CD14-positive monocyte (primary cell): ENCODE results near the gene IL6R. TPM values are rescaled to one million over a fixed set of nuclear protein-coding genes. Genes with fewer than 3 reads are reported as not detected.

Experiments used
- DNase-seq, 3 donors: peaks; one replicate each; pipeline ENCODE4 v3.0.0-alpha.2; 2011 to 2022
- H2AFZ ChIP-seq: 2 replicates; pipeline ENCODE4 v1.6.0; 2012; ENCODE audit warnings: mild to moderate bottlenecking, low read depth, low read length, inconsistent platforms; ENCODE audit not compliant: insufficient read depth, poor library complexity, severe bottlenecking
- H3K27ac ChIP-seq, 2 donors: 1 replicate in 1 of 2; 2 replicates in 1 of 2; pipeline ENCODE4 v1.5.1; 2012 to 2013; ENCODE audit warnings: low read length in 2 of 2, control low read depth in 1 of 2, inconsistent platforms in 1 of 2, low read depth in 1 of 2, mild to moderate bottlenecking in 1 of 2
- H3K27me3 ChIP-seq, 2 donors: one replicate each; pipeline versions ENCODE4 v1.6.0 to v1.6.1; 2011 to 2013; ENCODE audit warnings: low read length in 2 of 2; ENCODE audit not compliant: control insufficient read depth in 2 of 2, insufficient read depth in 2 of 2
- H3K36me3 ChIP-seq, 2 donors: replicated peaks in 1 of 2; 1 replicate in 1 of 2; 2 replicates in 1 of 2; pipeline versions ENCODE4 v1.5.1 to v1.6.1; 2012 to 2013; ENCODE audit warnings: low read length in 2 of 2, control low read depth in 1 of 2, inconsistent platforms in 1 of 2, mild to moderate bottlenecking in 1 of 2; ENCODE audit not compliant: insufficient read depth in 2 of 2, control insufficient read depth in 1 of 2
- H3K4me1 ChIP-seq, 2 donors: 1 replicate in 1 of 2; 2 replicates in 1 of 2; pipeline versions ENCODE4 v1.5.1 to v1.6.1; 2012 to 2013; ENCODE audit warnings: low read length in 2 of 2, control low read depth in 1 of 2, inconsistent platforms in 1 of 2, mild to moderate bottlenecking in 1 of 2, moderate library complexity in 1 of 2; ENCODE audit not compliant: insufficient read depth in 2 of 2, control insufficient read depth in 1 of 2
- H3K4me2 ChIP-seq: replicated peaks from 2 replicates; pipeline ENCODE3; 2012; ENCODE audit warnings: low read length, moderate library complexity, mild to moderate bottlenecking; ENCODE audit not compliant: poor library complexity, severe bottlenecking; ENCODE audit errors: extremely low read depth
- H3K4me3 ChIP-seq, 3 experiments: fragments of 200-600 bp in 1 of 3; sonication (generic) in 1 of 3; replicated peaks in 1 of 3; 1 replicate in 2 of 3; 2 replicates in 1 of 3; pipeline ENCODE4 v1.5.1; 2011 to 2013; ENCODE audit warnings: low read length in 3 of 3, mild to moderate bottlenecking in 3 of 3, control low read depth in 2 of 3, low read depth in 2 of 3, inconsistent platforms in 1 of 3, moderate library complexity in 1 of 3
- H3K79me2 ChIP-seq: 2 replicates; pipeline ENCODE4 v1.6.0; 2012; ENCODE audit warnings: mild to moderate bottlenecking, control low read depth, inconsistent platforms, low read length, moderate library complexity; ENCODE audit not compliant: insufficient read depth
- H3K9ac ChIP-seq: 2 replicates; pipeline ENCODE4 v1.6.0; 2017; ENCODE audit warnings: low read length, mild to moderate bottlenecking; ENCODE audit not compliant: insufficient read depth, poor library complexity, severe bottlenecking
- H3K9me3 ChIP-seq, 2 donors: replicated peaks in 1 of 2; 1 replicate in 1 of 2; 2 replicates in 1 of 2; pipeline versions ENCODE4 v1.5.1 to v1.6.1; 2012 to 2013; ENCODE audit warnings: low read length in 2 of 2, control low read depth in 1 of 2; ENCODE audit not compliant: control insufficient read depth in 1 of 2, insufficient read depth in 1 of 2
- H4K20me1 ChIP-seq: 2 replicates; pipeline ENCODE4 v1.6.0; 2012; ENCODE audit warnings: mild to moderate bottlenecking, low read length, control low read depth, moderate library complexity; ENCODE audit not compliant: insufficient read depth
- H3K27ac Mint-ChIP-seq, 7 donors: one replicate each; pipeline ENCODE4 v1.8.0; 2020; ENCODE audit warnings: mild to moderate bottlenecking in 7 of 7, mixed read lengths in 7 of 7, moderate library complexity in 6 of 7, inconsistent platforms in 2 of 7
- H3K27me3 Mint-ChIP-seq, 3 donors: one replicate each; pipeline ENCODE4 v1.8.0; 2021 to 2022; ENCODE audit warnings: low read depth in 3 of 3, mild to moderate bottlenecking in 3 of 3, mixed read lengths in 3 of 3, moderate library complexity in 3 of 3, inconsistent platforms in 1 of 3
- H3K36me3 Mint-ChIP-seq, 2 donors: one replicate each; pipeline ENCODE4 v1.8.0; 2020; ENCODE audit warnings: mixed read lengths in 2 of 2, inconsistent platforms in 1 of 2, mild to moderate bottlenecking in 1 of 2
- H3K4me1 Mint-ChIP-seq: one replicate; pipeline ENCODE4 v1.8.0; 2020; ENCODE audit warnings: mild to moderate bottlenecking, mixed read lengths
- H3K4me3 Mint-ChIP-seq, 2 donors: one replicate each; pipeline ENCODE4 v1.8.0; 2020; ENCODE audit warnings: mild to moderate bottlenecking in 2 of 2, mixed read lengths in 2 of 2, moderate library complexity in 1 of 2
- H3K9me3 Mint-ChIP-seq, 7 donors: one replicate each; pipeline ENCODE4 v1.8.0; 2020 to 2022; ENCODE audit warnings: mixed read lengths in 7 of 7, mild to moderate bottlenecking in 6 of 7, moderate library complexity in 6 of 7, inconsistent platforms in 2 of 7
- WGBS: methylation state at CpG from one replicate; pipeline ENCODE4 v1.1.5; 2013; ENCODE audit warnings: missing lambda C conversion rate; ENCODE audit not compliant: insufficient coverage; 5-methylcytosine and 5-hydroxymethylcytosine counted together
- intact Hi-C, 2 donors: fragments of 100-400 bp; cut with micrococcal nuclease; formaldehyde crosslinking; loops; one replicate each; pipeline versions ENCODE4 v1.15.0 to v1.15.1; 2023
- polyA plus RNA-seq, 3 donors: library from polyadenylated mRNA; depleted of rRNA in 1 of 3; unstranded in 2 of 3; stranded (reverse) in 1 of 3; fragments of 300-500 nt in 2 of 3; fragments of >200 nt in 1 of 3; fragmentation: Illumina TruSeq in 2 of 3; gene quantifications; 1 replicate in 2 of 3; 2 replicates in 1 of 3; pipeline ENCODE4 v1.2.3, GENCODE V29; 2012 to 2021
- TF ChIP-seq, protein P1 (sequence below): fragments of 200-600 bp; IDR thresholded peaks from one replicate; pipeline ENCODE4 v1.8.0; 2022; ENCODE audit warnings: antibody characterized with exemption, mild to moderate bottlenecking

IL6R gene
- polyA plus RNA-seq, 3 donors = 56.4 to 81.7 (median 62.1) TPM

DNA sequence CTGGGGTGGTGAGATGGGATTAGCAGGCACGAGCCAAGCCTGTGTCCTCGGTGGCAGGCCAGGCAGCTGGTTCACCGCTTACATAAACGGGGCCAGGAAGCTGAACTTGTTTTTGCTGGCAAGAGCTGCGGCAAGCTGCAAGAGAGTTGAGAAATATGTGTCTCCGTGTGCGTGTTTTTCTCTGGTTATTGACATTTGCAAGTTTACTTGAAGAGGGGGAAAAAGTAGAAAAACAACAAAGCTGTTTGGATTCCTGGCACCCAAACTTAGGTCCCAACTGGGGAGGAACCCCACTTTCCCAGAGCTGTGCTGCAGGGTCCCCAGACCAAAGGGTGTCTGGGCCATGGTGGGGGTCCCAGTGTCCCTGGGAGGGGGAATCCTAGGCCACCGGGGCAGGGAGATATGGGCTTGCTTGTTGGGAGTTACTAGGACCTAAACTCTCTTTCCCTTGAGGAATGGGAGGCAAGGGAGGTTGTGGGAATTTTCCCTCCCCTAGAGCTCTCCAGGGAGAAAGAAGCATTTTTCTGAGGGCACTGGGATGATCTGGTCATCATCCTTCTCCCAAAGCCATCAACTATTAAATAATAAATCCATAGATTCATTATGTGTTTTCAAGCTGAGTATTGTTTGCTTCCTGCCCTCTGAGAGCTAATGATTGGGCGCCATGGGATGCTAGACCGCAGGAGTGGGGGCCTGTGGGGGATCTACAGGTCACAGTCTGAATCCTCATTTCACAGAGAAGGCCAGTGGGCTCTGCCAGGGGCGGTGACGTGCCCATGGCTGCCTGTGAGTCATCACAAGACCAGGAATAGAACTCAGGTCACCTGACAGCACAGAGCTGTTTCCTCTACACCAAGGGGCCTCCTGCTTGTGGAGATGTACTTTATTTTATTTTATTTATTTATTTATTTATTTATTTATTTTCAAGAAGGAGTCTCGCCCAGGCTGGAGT lies 14.8 kb downstream of the IL6R start:
- Histone ChIP-seq H3K4me3 (peak overlapping the region in 1 of 3 experiments; percentile 52), H3K4me2 (peak overlapping the region; percentile 59), H3K9me3 (no peaks in the 10 kb centered on the region), H3K27me3 (no peaks in the 10 kb centered on the region), H3K9ac (peak overlapping the region; percentile 76), H4K20me1 (peaks cover 91% of the 10 kb centered on the region), H3K27ac (peak overlapping the region; percentile 97 to 98), H3K36me3 (peaks cover 11 to 44% of the 10 kb centered on the region in 2 donors), H3K4me1 (peaks cover 79 to 82% of the 10 kb centered on the region in 2 donors), H2AFZ (no peak overlapping the region), H3K79me2 (peaks cover 100% of the 10 kb centered on the region)
- 2% methylated on average over 9 of the region's 13 CpGs for WGBS
- Mint-ChIP-seq H3K36me3 (peaks cover 44 to 51% of the 10 kb centered on the region in 2 donors), H3K27ac (peak overlapping the region; percentile 94 to 96 (median 95)), H3K4me1 (peaks cover 85% of the 10 kb centered on the region), H3K4me3 (peak overlapping the region; percentile 57 to 68), H3K9me3 (peaks cover 0 to 2% (median 0%) of the 10 kb centered on the region in 7 donors), H3K27me3 (no peaks in the 10 kb centered on the region)
- peak; percentile 94 to 97 (median 96) for DNase-seq
- TF ChIP-seq, protein P1, sequence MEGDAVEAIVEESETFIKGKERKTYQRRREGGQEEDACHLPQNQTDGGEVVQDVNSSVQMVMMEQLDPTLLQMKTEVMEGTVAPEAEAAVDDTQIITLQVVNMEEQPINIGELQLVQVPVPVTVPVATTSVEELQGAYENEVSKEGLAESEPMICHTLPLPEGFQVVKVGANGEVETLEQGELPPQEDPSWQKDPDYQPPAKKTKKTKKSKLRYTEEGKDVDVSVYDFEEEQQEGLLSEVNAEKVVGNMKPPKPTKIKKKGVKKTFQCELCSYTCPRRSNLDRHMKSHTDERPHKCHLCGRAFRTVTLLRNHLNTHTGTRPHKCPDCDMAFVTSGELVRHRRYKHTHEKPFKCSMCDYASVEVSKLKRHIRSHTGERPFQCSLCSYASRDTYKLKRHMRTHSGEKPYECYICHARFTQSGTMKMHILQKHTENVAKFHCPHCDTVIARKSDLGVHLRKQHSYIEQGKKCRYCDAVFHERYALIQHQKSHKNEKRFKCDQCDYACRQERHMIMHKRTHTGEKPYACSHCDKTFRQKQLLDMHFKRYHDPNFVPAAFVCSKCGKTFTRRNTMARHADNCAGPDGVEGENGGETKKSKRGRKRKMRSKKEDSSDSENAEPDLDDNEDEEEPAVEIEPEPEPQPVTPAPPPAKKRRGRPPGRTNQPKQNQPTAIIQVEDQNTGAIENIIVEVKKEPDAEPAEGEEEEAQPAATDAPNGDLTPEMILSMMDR = no peak
- intact Hi-C loops = loop anchor here in 1 of 2 donors (1.0 kb wide), 1 partner anchor 11 kb away; no protein-coding TSS in a partner anchor
